Spinal cord (tissue), 10 donors: ENCODE data around the gene IQSEC3. TPM values are rescaled to one million over a fixed set of nuclear protein-coding genes. Genes with fewer than 3 reads are reported as not detected.
"Not testable (repeated sequence)": the region's sequence is repeated elsewhere in the genome, so short reads cannot be mapped to it uniquely, and the experiment has no call there.

ENCODE experiments used
- DNase-seq, 6 donors: peaks; one replicate each; pipeline versions ENCODE4 v3.0.0 to v3.0.0-alpha.2; 2013 to 2015; ENCODE audit warnings: low spot score in 6 of 6, low read depth in 4 of 6
- H3K27ac ChIP-seq: one replicate; pipeline ENCODE4 v1.5.1; 2013; ENCODE audit warnings: low read depth, low read length, control low read depth
- H3K27me3 ChIP-seq: one replicate; pipeline ENCODE4 v1.6.1; 2013; ENCODE audit warnings: low read length; ENCODE audit not compliant: control insufficient read depth, insufficient read depth
- H3K36me3 ChIP-seq: one replicate; pipeline ENCODE4 v1.6.1; 2013; ENCODE audit warnings: low read length; ENCODE audit not compliant: control insufficient read depth, insufficient read depth
- H3K4me1 ChIP-seq: one replicate; pipeline ENCODE4 v1.6.1; 2013; ENCODE audit warnings: low read length; ENCODE audit not compliant: control insufficient read depth, insufficient read depth
- H3K4me3 ChIP-seq: one replicate; pipeline ENCODE4 v1.5.1; 2013; ENCODE audit warnings: low read depth, low read length, control low read depth
- H3K9me3 ChIP-seq: one replicate; pipeline ENCODE4 v1.6.1; 2013; ENCODE audit warnings: low read length; ENCODE audit not compliant: control insufficient read depth, insufficient read depth
- WGBS: methylation state at CpG from one replicate; pipeline ENCODE4 v1.1.5; 2013; ENCODE audit warnings: missing lambda C conversion rate; ENCODE audit not compliant: insufficient coverage; 5-methylcytosine and 5-hydroxymethylcytosine counted together
- polyA plus RNA-seq, 2 donors: library from polyadenylated mRNA; unstranded; fragments of 120-200 nt; gene quantifications; one replicate each; pipeline ENCODE4 v1.2.1, GENCODE V29; 2013; ENCODE audit not compliant: insufficient read length in 2 of 2
- total RNA-seq, 2 donors: library from RNA; depleted of rRNA in 1 of 2; stranded (reverse); fragments of 120-200 nt in 1 of 2; fragments of >200 nt in 1 of 2; gene quantifications; one replicate each; pipeline versions ENCODE4 v1.2.3 to v1.2.4, GENCODE V29; 2013 to 2014
- donor health status: healthy.

Gene IQSEC3
- total and polyA plus RNA-seq, 4 donors, result 7.8 to 65.3 (median 39.0) TPM

GRCh38 chr12:77769-78383, 11.3 kb downstream of the IQSEC3 start:
- 2% methylated on average over 58 of the region's 82 CpGs for WGBS
- H3K4me3 ChIP-seq, DNase-seq, H3K9me3 ChIP-seq, H3K27ac ChIP-seq, H3K4me1 ChIP-seq, H3K36me3 ChIP-seq: not testable (repeated sequence)
- peaks cover 12% of the 10 kb centered on the region for H3K27me3 ChIP-seq

GRCh38 chr12:78981-79380, 12.4 kb downstream of the IQSEC3 start:
- Histone ChIP-seq H3K4me3 (no peak overlapping the region), H3K27me3 (peaks cover 12% of the 10 kb centered on the region), H3K4me1 (peaks cover 11% of the 10 kb centered on the region), H3K36me3 (peaks cover 3% of the 10 kb centered on the region), H3K9me3 (no peaks in the 10 kb centered on the region), H3K27ac (no peak overlapping the region)
- DNase-seq, result no peak
- 94% methylated on average over 5 of the region's 5 CpGs for WGBS

GRCh38 chr12:80681-81190, 14.2 kb downstream of the IQSEC3 start:
- Histone ChIP-seq H3K9me3 (no peaks in the 10 kb centered on the region), H3K27me3 (peaks cover 8% of the 10 kb centered on the region), H3K27ac (no peak overlapping the region), H3K4me3 (no peak overlapping the region), H3K4me1 (peaks cover 25% of the 10 kb centered on the region), H3K36me3 (peaks cover 3% of the 10 kb centered on the region)
- DNase-seq, result no peak
- WGBS, result 77% methylated on average over 6 of the region's 6 CpGs

- no peak for DNase-seq
- H3K27me3 ChIP-seq, result peaks cover 8% of the 10 kb centered on the region
- no peak overlapping the region for H3K27ac ChIP-seq
- no peak overlapping the region for H3K4me3 ChIP-seq
- peaks cover 3% of the 10 kb centered on the region for H3K36me3 ChIP-seq
- H3K9me3 ChIP-seq, result no peaks in the 10 kb centered on the region
- H3K4me1 ChIP-seq, result peaks cover 29% of the 10 kb centered on the region
- 75% methylated on average over 6 of the region's 7 CpGs for WGBS
Observed at GRCh38 chr12:82740-83139, 16.2 kb downstream of the IQSEC3 start.

GRCh38 chr12:84056-84455, 17.5 kb downstream of the IQSEC3 start:
- 35% methylated on average over 6 of the region's 6 CpGs for WGBS
- peaks cover 33% of the 10 kb centered on the region for H3K4me1 ChIP-seq
- DNase-seq, result peak in 3 of 6 donors; percentile 42 to 92 (median 92)
- no peak overlapping the region for H3K4me3 ChIP-seq
- H3K27ac ChIP-seq, result no peak overlapping the region
- H3K9me3 ChIP-seq, result no peaks in the 10 kb centered on the region
- peaks cover 4% of the 10 kb centered on the region for H3K27me3 ChIP-seq
- peaks cover under 1% of the 10 kb centered on the region for H3K36me3 ChIP-seq

- 35% methylated on average over 9 of the region's 9 CpGs for WGBS
- H3K27me3 ChIP-seq, result no peaks in the 10 kb centered on the region
- H3K27ac ChIP-seq, result no peak overlapping the region
- DNase-seq, result peak in 3 of 6 donors; percentile 54 to 90 (median 82)
- peaks cover 3% of the 10 kb centered on the region for H3K9me3 ChIP-seq
- H3K4me1 ChIP-seq, result peaks cover 33% of the 10 kb centered on the region
- H3K4me3 ChIP-seq, result no peak overlapping the region
- no peaks in the 10 kb centered on the region for H3K36me3 ChIP-seq
Observed at GRCh38 chr12:85191-85666, 18.7 kb downstream of the IQSEC3 start.

GRCh38 chr12:87315-87714, 20.7 kb downstream of the IQSEC3 start:
- Histone ChIP-seq H3K4me1 (peaks cover 36% of the 10 kb centered on the region), H3K27ac (no peak overlapping the region), H3K36me3 (no peaks in the 10 kb centered on the region), H3K9me3 (peaks cover 3% of the 10 kb centered on the region), H3K4me3 (no peak overlapping the region), H3K27me3 (no peaks in the 10 kb centered on the region)
- WGBS, result 36% methylated on average over 2 of the region's 2 CpGs
- peak in 1 of 6 donors; percentile 38 for DNase-seq

- Histone ChIP-seq H3K4me3 (no peak overlapping the region), H3K36me3 (no peaks in the 10 kb centered on the region), H3K27me3 (no peaks in the 10 kb centered on the region), H3K4me1 (peaks cover 39% of the 10 kb centered on the region), H3K27ac (no peak overlapping the region), H3K9me3 (peaks cover 3% of the 10 kb centered on the region)
- 81% methylated on average over 6 of the region's 9 CpGs for WGBS
- DNase-seq, result peak in 1 of 6 donors; percentile 19
Observed at GRCh38 chr12:87856-88255, 21.3 kb downstream of the IQSEC3 start.

- Histone ChIP-seq H3K4me1 (peaks cover 27% of the 10 kb centered on the region), H3K27ac (no peak overlapping the region), H3K27me3 (no peaks in the 10 kb centered on the region), H3K9me3 (peaks cover 3% of the 10 kb centered on the region), H3K4me3 (no peak overlapping the region), H3K36me3 (no peaks in the 10 kb centered on the region)
- DNase-seq, result no peak
- whole genome bisulfite sequencing, result no CpG with 5 or more reads among the region's 2 CpGs
Observed at GRCh38 chr12:89653-90052, 23.1 kb downstream of the IQSEC3 start.

- no peaks in the 10 kb centered on the region for H3K36me3 ChIP-seq
- no peak for DNase-seq
- H3K4me1 ChIP-seq, result peaks cover 14% of the 10 kb centered on the region
- H3K27me3 ChIP-seq, result no peaks in the 10 kb centered on the region
- WGBS, result 93% methylated on average over 7 of the region's 7 CpGs
- no peak overlapping the region for H3K27ac ChIP-seq
- no peak overlapping the region for H3K4me3 ChIP-seq
- peaks cover 3% of the 10 kb centered on the region for H3K9me3 ChIP-seq
Observed at GRCh38 chr12:91213-91612, 24.6 kb downstream of the IQSEC3 start.
